Esophagus squamous epithelium (tissue), 5 donors: ENCODE results near the gene INHBC. TPM values are rescaled to one million over a fixed set of nuclear protein-coding genes. Genes with fewer than 3 reads are reported as not detected.

Experiments used
- DNase-seq: peaks from one replicate; lab custom pipeline; 2025; lab: John Stamatoyannopoulos, UW
- H3K27ac ChIP-seq, 4 donors: fragments of 200-600 bp; sonication (generic); one replicate each; pipeline ENCODE4 v1.5.1; 2016 to 2019; ENCODE audit warnings: mild to moderate bottlenecking in 1 of 4
- H3K27me3 ChIP-seq, 4 donors: fragments of 200-600 bp; sonication (generic); 1 replicate in 3 of 4; 2 replicates in 1 of 4; pipeline versions ENCODE4 v1.5.1 to v1.6.0; 2017 to 2021; ENCODE audit warnings: antibody characterized with exemption in 1 of 4
- H3K36me3 ChIP-seq, 3 donors: fragments of 200-600 bp; sonication (generic); one replicate each; pipeline ENCODE4 v1.5.1; 2016 to 2019
- H3K4me1 ChIP-seq, 3 donors: fragments of 200-600 bp; sonication (generic); one replicate each; pipeline ENCODE4 v1.5.1; 2017 to 2019
- H3K4me3 ChIP-seq, 4 donors: fragments of 200-600 bp; sonication (generic); 1 replicate in 3 of 4; 2 replicates in 1 of 4; pipeline ENCODE4 v1.5.1; 2016 to 2019; ENCODE audit warnings: mild to moderate bottlenecking in 2 of 4, moderate library complexity in 1 of 4
- H3K9me3 ChIP-seq, 3 donors: fragments of 200-600 bp; sonication (generic); one replicate each; pipeline ENCODE4 v1.5.1; 2016 to 2019
- POLR2A ChIP-seq, 4 donors: fragments of 450-650 bp; IDR thresholded peaks; one replicate each; pipeline ENCODE4 v1.6.1; 2017; ENCODE audit warnings: antibody characterized with exemption in 4 of 4, mild to moderate bottlenecking in 4 of 4, moderate library complexity in 3 of 4
- WGBS, 2 donors: methylation state at CpG; one replicate each; pipeline ENCODE4 v1.1.5; 2018; 5-methylcytosine and 5-hydroxymethylcytosine counted together
- intact Hi-C: fragments of 100-400 bp; cut with DNase I; formaldehyde crosslinking; loops from one replicate; pipeline ENCODE4 v1.15.0; 2022
- total RNA-seq, 4 donors: library from RNA; depleted of rRNA; stranded (reverse); fragments of >200 nt; gene quantifications; one replicate each; pipeline ENCODE4 v1.1.0, GENCODE V29; 2016
- TF ChIP-seq, protein P1 (sequence below), 6 experiments: fragments of 450-650 bp in 4 of 6; fragments of 200-600 bp in 2 of 6; sonication (generic) in 2 of 6; IDR thresholded peaks; one replicate each; pipeline ENCODE4 v1.5.1; 2016 to 2019; ENCODE audit warnings: antibody characterized with exemption in 6 of 6, mild to moderate bottlenecking in 4 of 6, moderate library complexity in 4 of 6
- donor health status: DM: yes; HTN: yes; CAD: no.

INHBC gene, protein sequence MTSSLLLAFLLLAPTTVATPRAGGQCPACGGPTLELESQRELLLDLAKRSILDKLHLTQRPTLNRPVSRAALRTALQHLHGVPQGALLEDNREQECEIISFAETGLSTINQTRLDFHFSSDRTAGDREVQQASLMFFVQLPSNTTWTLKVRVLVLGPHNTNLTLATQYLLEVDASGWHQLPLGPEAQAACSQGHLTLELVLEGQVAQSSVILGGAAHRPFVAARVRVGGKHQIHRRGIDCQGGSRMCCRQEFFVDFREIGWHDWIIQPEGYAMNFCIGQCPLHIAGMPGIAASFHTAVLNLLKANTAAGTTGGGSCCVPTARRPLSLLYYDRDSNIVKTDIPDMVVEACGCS
- total RNA-seq, result not detected

DNA sequence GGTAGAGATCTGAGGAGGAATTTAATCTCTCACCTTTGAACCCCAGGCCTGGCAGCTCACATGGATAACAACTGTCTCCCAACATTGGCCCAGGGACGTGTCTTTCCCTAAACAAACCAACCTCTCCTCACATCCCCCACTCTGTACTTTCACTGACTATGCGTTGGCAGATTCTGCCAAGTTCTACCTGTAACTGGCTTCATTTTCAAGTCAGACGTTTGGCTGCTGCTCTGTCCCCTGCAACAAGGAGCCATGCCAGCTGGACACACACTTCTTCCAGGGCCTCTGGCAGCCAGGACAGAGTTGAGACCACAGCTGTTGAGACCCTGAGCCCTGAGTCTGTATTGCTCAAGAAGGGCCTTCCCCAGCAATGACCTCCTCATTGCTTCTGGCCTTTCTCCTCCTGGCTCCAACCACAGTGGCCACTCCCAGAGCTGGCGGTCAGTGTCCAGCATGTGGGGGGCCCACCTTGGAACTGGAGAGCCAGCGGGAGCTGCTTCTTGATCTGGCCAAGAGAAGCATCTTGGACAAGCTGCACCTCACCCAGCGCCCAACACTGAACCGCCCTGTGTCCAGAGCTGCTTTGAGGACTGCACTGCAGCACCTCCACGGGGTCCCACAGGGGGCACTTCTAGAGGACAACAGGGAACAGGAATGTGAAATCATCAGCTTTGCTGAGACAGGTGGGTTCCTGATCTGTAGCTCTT lies at the start of gene INHBC:
Gene INHBC, plus strand, starts transcription at position 268 of the 707 bp plus-strand sequence. Its CDS starts 103 bp downstream, at position 371.
- intact Hi-C loops, result no loop called here
- TF ChIP-seq, protein P1, sequence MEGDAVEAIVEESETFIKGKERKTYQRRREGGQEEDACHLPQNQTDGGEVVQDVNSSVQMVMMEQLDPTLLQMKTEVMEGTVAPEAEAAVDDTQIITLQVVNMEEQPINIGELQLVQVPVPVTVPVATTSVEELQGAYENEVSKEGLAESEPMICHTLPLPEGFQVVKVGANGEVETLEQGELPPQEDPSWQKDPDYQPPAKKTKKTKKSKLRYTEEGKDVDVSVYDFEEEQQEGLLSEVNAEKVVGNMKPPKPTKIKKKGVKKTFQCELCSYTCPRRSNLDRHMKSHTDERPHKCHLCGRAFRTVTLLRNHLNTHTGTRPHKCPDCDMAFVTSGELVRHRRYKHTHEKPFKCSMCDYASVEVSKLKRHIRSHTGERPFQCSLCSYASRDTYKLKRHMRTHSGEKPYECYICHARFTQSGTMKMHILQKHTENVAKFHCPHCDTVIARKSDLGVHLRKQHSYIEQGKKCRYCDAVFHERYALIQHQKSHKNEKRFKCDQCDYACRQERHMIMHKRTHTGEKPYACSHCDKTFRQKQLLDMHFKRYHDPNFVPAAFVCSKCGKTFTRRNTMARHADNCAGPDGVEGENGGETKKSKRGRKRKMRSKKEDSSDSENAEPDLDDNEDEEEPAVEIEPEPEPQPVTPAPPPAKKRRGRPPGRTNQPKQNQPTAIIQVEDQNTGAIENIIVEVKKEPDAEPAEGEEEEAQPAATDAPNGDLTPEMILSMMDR (IDR thresholded peaks at IDR 0.05), result no peak
- no peak for TF ChIP-seq POLR2A (IDR thresholded peaks at IDR 0.05)
- peaks cover under 1 to 11% (median 2%) of the 10 kb centered on the region in 3 donors for H3K4me1 ChIP-seq
- no peaks in the 10 kb centered on the region for H3K36me3 ChIP-seq
- H3K27ac ChIP-seq, result no peak within 1 kb of the TSS
- no peak for DNase-seq
- 65 to 66% methylated on average over 3 to 4 of the region's 8 CpGs for WGBS, 2 donors
- no peaks in the 10 kb centered on the region for H3K9me3 ChIP-seq
- no peak within 1 kb of the TSS for H3K4me3 ChIP-seq
- no peaks in the 10 kb centered on the region for H3K27me3 ChIP-seq

DNA sequence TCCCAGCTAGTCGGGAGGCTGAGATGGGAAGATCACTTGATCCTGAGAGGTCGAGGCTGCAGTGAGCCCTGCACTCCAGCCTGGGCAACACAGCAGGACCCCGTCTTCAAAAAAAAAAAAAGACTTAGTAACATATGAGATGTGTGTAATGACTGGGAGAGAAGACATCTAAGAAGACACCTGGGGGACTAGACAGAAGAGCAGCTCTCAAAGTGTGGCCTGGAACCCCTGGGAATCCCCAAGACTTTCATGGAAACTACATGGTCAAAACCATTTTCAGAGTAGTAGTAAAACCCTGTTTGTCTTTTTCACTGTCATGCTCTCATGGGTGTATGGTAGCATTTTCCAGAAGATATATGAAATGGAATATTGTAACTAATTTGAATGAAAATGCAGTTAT lies 49.0 kb upstream of the INHBC start:
- DNase-seq, result no peak
- WGBS, 2 donors, result 88 to 96% methylated on average over 3 of the region's 3 CpGs
- intact Hi-C loops, result no loop called here

DNA sequence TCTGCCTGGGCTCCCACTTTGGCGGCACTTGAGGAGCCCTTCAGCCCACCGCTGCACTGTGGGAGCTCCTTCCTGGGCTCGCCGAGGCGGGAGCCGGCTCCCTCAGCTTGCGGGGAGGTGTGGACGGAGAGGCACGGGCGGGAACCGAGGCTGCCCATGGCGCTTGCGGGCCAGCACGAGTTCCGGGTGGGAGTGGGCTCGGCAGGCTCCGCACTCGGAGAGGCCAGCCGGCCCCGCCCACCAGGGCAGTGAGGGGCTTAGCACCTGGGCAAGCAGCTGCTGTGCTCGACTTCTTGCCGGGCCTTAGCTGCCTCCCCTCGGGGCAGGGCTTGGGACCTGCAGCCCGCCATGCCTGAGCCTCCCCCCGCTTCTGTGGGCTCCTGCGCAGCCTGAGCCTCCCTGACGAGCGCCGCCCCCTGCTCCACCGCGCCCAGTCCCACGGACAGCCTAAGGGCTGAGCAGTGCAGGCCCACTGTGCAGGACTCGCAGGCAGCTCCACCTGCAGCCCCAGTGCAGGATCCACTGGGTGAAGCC lies 48.3 kb upstream of the INHBC start:
- Histone ChIP-seq H3K4me1 (no peaks in the 10 kb centered on the region), H3K4me3 (no peak overlapping the region), H3K36me3 (peaks cover 0 to 51% (median 0%) of the 10 kb centered on the region in 3 donors), H3K9me3 (no peaks in the 10 kb centered on the region), H3K27me3 (no peaks in the 10 kb centered on the region), H3K27ac (no peak overlapping the region)
- no peak for DNase-seq
- WGBS, 2 donors, result 81 to 100% methylated on average over 2 of the region's 33 CpGs
- TF ChIP-seq, protein P1 (IDR thresholded peaks at IDR 0.05), result no peak
- TF ChIP-seq POLR2A (IDR thresholded peaks at IDR 0.05), result no peak
- intact Hi-C loops, result no loop called here

More for the DNA sequence above, 49.0 kb upstream of the INHBC start:
- H3K4me1 ChIP-seq, result no peaks in the 10 kb centered on the region
- no peaks in the 10 kb centered on the region for H3K9me3 ChIP-seq
- no peak overlapping the region for H3K27ac ChIP-seq
- no peak overlapping the region for H3K4me3 ChIP-seq
- H3K36me3 ChIP-seq, result peaks cover 0 to 53% (median 0%) of the 10 kb centered on the region in 3 donors
- no peak for TF ChIP-seq POLR2A (IDR thresholded peaks at IDR 0.05)
- TF ChIP-seq, protein P1 (IDR thresholded peaks at IDR 0.05), result no peak
- no peaks in the 10 kb centered on the region for H3K27me3 ChIP-seq

DNA sequence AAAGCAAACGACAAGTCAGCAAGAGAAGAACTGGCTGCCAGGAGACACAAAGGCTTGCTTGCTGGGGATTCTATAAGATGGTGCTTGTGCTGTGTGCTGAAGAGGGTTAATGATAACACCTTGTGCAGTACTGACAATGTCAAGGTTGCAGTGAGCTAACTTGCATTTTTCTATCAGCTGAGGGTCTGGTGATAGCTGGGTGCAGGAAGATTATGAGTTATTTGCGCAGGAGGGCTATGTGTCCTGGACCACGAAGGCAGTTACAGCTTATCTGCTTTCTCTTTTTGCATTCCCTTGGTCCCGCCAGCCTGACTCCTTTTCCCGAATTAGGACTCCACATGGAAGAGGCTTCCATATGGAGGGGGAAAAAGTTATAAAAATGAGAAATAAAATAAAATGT lies 46.2 kb upstream of the INHBC start:
- Histone ChIP-seq H3K27ac (no peak overlapping the region), H3K4me3 (no peak overlapping the region), H3K4me1 (no peaks in the 10 kb centered on the region), H3K27me3 (no peaks in the 10 kb centered on the region), H3K36me3 (peaks cover 0 to 61% (median 0%) of the 10 kb centered on the region in 3 donors), H3K9me3 (no peaks in the 10 kb centered on the region)
- WGBS, 2 donors, result 75 to 90% methylated on average over 4 to 5 of the region's 5 CpGs
- TF ChIP-seq POLR2A (IDR thresholded peaks at IDR 0.05), result no peak
- TF ChIP-seq, protein P1 (IDR thresholded peaks at IDR 0.05), result no peak
- DNase-seq, result no peak
- intact Hi-C loops, result no loop called here

DNA sequence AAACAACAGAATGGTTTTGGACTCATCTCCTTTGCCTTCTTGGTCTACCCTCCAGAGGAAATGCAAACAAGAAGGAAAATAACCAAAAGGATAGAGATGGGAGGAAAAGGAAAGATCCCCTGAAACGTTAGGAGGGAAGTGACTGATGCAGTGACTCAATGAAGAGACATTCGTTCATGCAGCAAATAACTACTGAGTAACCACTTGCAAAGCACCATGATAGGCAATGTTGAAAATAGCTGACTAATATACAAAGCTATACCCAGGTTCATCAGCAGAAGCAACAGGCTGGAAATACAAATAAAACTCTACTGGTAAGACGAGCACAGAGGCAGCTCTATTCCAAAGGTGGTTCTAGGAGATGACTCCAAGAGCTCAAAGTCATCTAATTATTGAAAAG lies 45.6 kb upstream of the INHBC start:
- TF ChIP-seq POLR2A (IDR thresholded peaks at IDR 0.05), result no peak
- TF ChIP-seq, protein P1 (IDR thresholded peaks at IDR 0.05), result no peak
- 24 to 27% methylated on average over 3 of the region's 3 CpGs for WGBS, 2 donors
- Histone ChIP-seq H3K9me3 (no peaks in the 10 kb centered on the region), H3K27me3 (no peaks in the 10 kb centered on the region), H3K4me1 (no peaks in the 10 kb centered on the region), H3K4me3 (no peak overlapping the region), H3K36me3 (peaks cover 0 to 66% (median under 1%) of the 10 kb centered on the region in 3 donors), H3K27ac (no peak overlapping the region)
- intact Hi-C loops, result no loop called here
- DNase-seq, result no peak
